MM.1S (cell line): ENCODE measurements around the gene DBF4B.

Source experiments
- DNase-seq: peaks from one replicate; pipeline ENCODE4 v3.0.0-alpha.2; 2015
- H2AFZ ChIP-seq: fragments of 300-600 bp; sonication (generic); 2 replicates; pipeline ENCODE4 v1.6.0; 2016; ENCODE audit warnings: antibody characterized with exemption, low read length
- H3F3A ChIP-seq: fragments of 300-600 bp; sonication (generic); 2 replicates; pipeline ENCODE4 v1.6.1; 2016; ENCODE audit warnings: mild to moderate bottlenecking, antibody characterized with exemption, low read length, moderate library complexity, mixed read lengths; ENCODE audit not compliant: insufficient read depth
- H3K27ac ChIP-seq: fragments of 300-600 bp; sonication (generic); 2 replicates; pipeline ENCODE4 v1.5.1; 2016; ENCODE audit warnings: mild to moderate bottlenecking, low read length
- H3K27me3 ChIP-seq: fragments of 300-600 bp; sonication (generic); replicated peaks from 2 replicates; pipeline ENCODE4 v1.6.0; 2016; ENCODE audit warnings: low read length; ENCODE audit not compliant: insufficient read depth
- H3K36me3 ChIP-seq: fragments of 300-600 bp; sonication (generic); replicated peaks from 2 replicates; pipeline ENCODE4 v1.6.1; 2016; ENCODE audit warnings: mild to moderate bottlenecking, low read length, mixed read lengths; ENCODE audit not compliant: insufficient read depth
- H3K4me1 ChIP-seq: fragments of 300-600 bp; sonication (generic); 2 replicates; pipeline ENCODE4 v1.6.1; 2016; ENCODE audit warnings: low read length, mixed read lengths
- H3K4me2 ChIP-seq: fragments of 300-600 bp; sonication (generic); 2 replicates; pipeline ENCODE4 v1.6.0; 2016; ENCODE audit warnings: low read depth, low read length
- H3K4me3 ChIP-seq: fragments of 300-600 bp; sonication (generic); 2 replicates; pipeline ENCODE4 v1.5.1; 2016; ENCODE audit warnings: low read length, mixed read lengths
- H3K79me2 ChIP-seq: fragments of 300-600 bp; sonication (generic); 2 replicates; pipeline ENCODE4 v1.6.1; 2016; ENCODE audit warnings: mixed run types, low read length, mixed read lengths
- H3K9ac ChIP-seq: fragments of 300-600 bp; sonication (generic); 2 replicates; pipeline ENCODE4 v1.6.1; 2016; ENCODE audit warnings: low read length, mixed read lengths
- H3K9me2 ChIP-seq: fragments of 300-600 bp; sonication (generic); replicated peaks from 2 replicates; pipeline ENCODE4 v1.6.1; 2016; ENCODE audit warnings: mild to moderate bottlenecking, low read length, mixed read lengths; ENCODE audit not compliant: insufficient read depth
- H3K9me3 ChIP-seq: fragments of 300-600 bp; sonication (generic); replicated peaks from 2 replicates; pipeline ENCODE4 v1.6.1; 2016; ENCODE audit warnings: mild to moderate bottlenecking, low read length, mixed read lengths; ENCODE audit not compliant: insufficient read depth
- H4K20me1 ChIP-seq: fragments of 300-600 bp; sonication (generic); 2 replicates; pipeline ENCODE4 v1.6.1; 2016; ENCODE audit warnings: mild to moderate bottlenecking, low read length, moderate library complexity, mixed read lengths; ENCODE audit not compliant: insufficient read depth
- CTCF ChIP-seq: fragments of 300-600 bp; sonication (generic); IDR thresholded peaks from 2 replicates; pipeline ENCODE4 v1.5.1; 2016; ENCODE audit warnings: antibody characterized with exemption, low read length, mixed read lengths
- EZH2 ChIP-seq: fragments of 300-600 bp; sonication (generic); optimal IDR thresholded peaks from 2 replicates; pipeline ENCODE3; 2017; ENCODE audit warnings: low read depth, mild to moderate bottlenecking, antibody characterized with exemption, low read length, mixed read lengths
- EZH2phosphoT487 ChIP-seq: fragments of 300-600 bp; sonication (generic); IDR thresholded peaks from 2 replicates; pipeline ENCODE4 v1.6.1; 2018; ENCODE audit warnings: antibody characterized with exemption, low read length

Gene DBF4B

GRCh38 chr17:44795928-44796327 lies 87.5 kb downstream of the DBF4B start:
- H3K9me3 ChIP-seq: no peaks in the 10 kb centered on the region
- H3K27ac ChIP-seq: no peak overlapping the region

GRCh38 chr17:44796731-44797130 lies 88.3 kb downstream of the DBF4B start:
- Histone ChIP-seq H3F3A (no peaks in the 10 kb centered on the region), H3K79me2 (no peaks in the 10 kb centered on the region), H3K4me3 (no peak overlapping the region), H3K27ac (no peak overlapping the region), H3K27me3 (no peaks in the 10 kb centered on the region), H3K36me3 (no peaks in the 10 kb centered on the region), H3K9ac (no peak overlapping the region), H2AFZ (no peak overlapping the region), H3K9me3 (no peaks in the 10 kb centered on the region), H3K9me2 (no peaks in the 10 kb centered on the region), H3K4me2 (no peak overlapping the region), H4K20me1 (no peaks in the 10 kb centered on the region), H3K4me1 (peaks cover 8% of the 10 kb centered on the region; the same call in 1 of the 2 replicates)
- DNase-seq: no peak
- TF ChIP-seq CTCF: no peak
- no peak for TF ChIP-seq EZH2phosphoT487
- TF ChIP-seq EZH2: no peak

More at GRCh38 chr17:44795928-44796327, 87.5 kb downstream of the DBF4B start:
- H4K20me1 ChIP-seq: no peaks in the 10 kb centered on the region
- no peak for DNase-seq
- no peaks in the 10 kb centered on the region for H3K36me3 ChIP-seq
- H3K9ac ChIP-seq: no peak overlapping the region
- no peak overlapping the region for H3K4me3 ChIP-seq
- H2AFZ ChIP-seq: no peak overlapping the region
- H3K9me2 ChIP-seq: no peaks in the 10 kb centered on the region
- H3K27me3 ChIP-seq: no peaks in the 10 kb centered on the region
- no peaks in the 10 kb centered on the region for H3F3A ChIP-seq
- no peaks in the 10 kb centered on the region for H3K79me2 ChIP-seq
- peaks cover 8% of the 10 kb centered on the region; the same call in 1 of the 2 replicates for H3K4me1 ChIP-seq
- no peak overlapping the region for H3K4me2 ChIP-seq
- no peak for TF ChIP-seq CTCF
- TF ChIP-seq EZH2: no peak
- no peak for TF ChIP-seq EZH2phosphoT487

GRCh38 chr17:44797802-44798201 lies 89.3 kb downstream of the DBF4B start:
- H3K27me3 ChIP-seq: no peaks in the 10 kb centered on the region
- H3K36me3 ChIP-seq: no peaks in the 10 kb centered on the region
- peaks cover 8% of the 10 kb centered on the region; the same call in 1 of the 2 replicates for H3K4me1 ChIP-seq
- no peaks in the 10 kb centered on the region for H4K20me1 ChIP-seq
- no peaks in the 10 kb centered on the region for H3K9me3 ChIP-seq
- H3F3A ChIP-seq: no peaks in the 10 kb centered on the region
- no peak overlapping the region for H3K27ac ChIP-seq
- no peaks in the 10 kb centered on the region for H3K79me2 ChIP-seq
- TF ChIP-seq EZH2 (no peak), CTCF (no peak), EZH2phosphoT487 (no peak)
- no peak overlapping the region for H3K4me2 ChIP-seq
- no peak overlapping the region for H3K9ac ChIP-seq
- no peak overlapping the region for H2AFZ ChIP-seq
- H3K9me2 ChIP-seq: no peaks in the 10 kb centered on the region
- H3K4me3 ChIP-seq: no peak overlapping the region
- no peak for DNase-seq
